Measurements from ENCODE around the gene ITGAE.
"Not testable (repeated sequence)": the region's sequence is repeated elsewhere in the genome, so short reads cannot be mapped to it uniquely, and the experiment has no call there.

Gene ITGAE

DNA sequence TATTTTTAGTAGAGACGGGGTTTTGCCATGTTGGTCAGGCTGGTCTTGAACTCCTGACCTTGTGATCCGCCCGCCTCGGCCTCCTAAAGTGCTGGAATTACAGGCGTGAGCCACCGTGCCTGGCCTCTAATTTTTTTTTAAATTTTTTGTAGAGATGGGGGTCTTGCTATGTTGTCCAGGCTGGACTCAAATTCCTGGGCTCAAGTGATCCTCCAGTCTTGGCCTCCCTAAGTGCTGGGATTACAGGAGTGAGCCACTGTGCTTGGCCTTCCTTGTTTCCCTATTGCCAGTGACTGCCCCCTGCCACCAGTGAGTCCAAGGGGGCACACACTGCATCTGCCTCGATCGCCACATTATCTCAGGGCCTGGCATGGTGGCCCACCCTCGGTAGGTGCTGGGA, 6.8 kb downstream of the ITGAE start:
- DNase-seq: not testable (repeated sequence)

DNA sequence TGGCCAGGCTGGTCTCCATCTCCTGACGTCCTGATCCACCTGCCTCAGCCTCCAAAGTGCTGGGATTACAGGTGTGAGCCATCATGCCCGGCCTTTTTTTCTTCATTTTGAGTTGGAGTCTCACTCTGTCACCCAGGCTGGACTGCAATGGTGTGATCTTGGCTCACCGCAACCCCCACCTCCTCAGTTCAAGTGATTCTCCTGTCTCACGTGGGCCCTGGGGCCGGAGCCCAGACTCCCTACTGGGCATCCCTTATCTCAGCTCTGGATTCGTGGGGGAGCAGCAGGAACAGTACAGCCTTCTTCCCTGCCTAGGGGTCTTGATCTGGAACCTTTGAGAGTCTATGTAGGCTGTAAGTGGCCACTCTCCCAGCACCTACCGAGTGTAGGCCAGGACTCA, 7.7 kb downstream of the ITGAE start:
- DNase-seq: not testable (repeated sequence)

DNA sequence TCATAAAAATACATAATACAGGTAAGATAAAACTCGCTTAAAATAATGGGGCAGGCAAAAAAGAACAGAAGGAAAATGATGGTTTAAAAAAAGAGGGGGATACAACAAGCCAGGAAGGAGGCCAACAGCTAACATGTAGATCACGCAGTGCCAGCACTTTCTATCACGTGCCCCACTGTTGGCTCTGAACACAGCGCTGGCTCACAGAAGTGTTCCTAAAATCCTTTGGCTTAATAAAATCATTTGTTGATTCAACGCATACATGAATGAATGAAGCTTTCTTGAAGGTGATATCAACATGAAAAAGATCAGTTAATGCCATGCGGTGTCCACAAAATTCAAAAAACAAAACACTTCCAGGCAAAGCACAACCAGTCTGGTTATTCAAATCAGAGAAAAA, 8.5 kb downstream of the ITGAE start:
- no peak for DNase-seq

DNA sequence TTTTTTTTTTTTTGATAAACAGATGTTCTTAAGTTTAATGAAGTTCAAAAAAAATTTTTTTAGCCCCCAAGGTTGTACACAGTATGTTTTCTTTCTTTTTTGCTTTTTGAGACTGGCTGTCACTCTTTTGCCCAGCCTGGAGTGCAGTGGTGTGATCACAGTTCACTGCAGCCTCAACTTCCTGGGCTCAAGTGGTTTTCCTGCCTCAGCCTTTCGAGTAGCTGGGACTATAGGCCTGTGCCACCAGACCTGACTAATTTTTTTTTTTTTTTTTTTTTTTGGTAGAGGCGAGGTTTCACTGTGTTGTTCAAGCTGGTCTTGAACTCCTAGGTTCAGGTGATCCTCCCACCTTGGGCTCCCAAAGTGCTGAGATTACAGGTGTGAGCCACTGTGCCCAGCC, 12.8 kb downstream of the ITGAE start:
- no peak for DNase-seq

DNA sequence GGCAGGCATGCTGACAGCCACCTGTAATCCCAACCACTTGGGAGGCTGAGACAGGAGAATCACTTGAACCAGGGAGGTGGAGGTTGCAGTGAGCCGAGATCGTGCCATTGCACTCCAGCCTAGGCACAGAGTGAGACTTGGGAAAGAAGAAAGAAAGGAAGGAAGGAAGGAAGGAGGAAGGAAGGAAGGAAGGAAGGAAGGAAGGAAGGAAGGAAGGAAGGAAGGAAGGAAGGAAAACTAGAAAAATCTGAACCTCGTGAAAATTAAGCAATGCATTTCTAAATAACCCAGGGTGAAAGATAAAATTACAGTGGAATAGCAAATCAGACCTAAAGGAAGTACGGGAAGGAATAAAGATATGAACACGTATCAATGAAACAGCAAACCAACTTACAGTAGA, 15.7 kb downstream of the ITGAE start:
- not testable (repeated sequence) for DNase-seq

GRCh38 chr17:3782751-3783150, 18.2 kb downstream of the ITGAE start:
- no peak for DNase-seq

DNA sequence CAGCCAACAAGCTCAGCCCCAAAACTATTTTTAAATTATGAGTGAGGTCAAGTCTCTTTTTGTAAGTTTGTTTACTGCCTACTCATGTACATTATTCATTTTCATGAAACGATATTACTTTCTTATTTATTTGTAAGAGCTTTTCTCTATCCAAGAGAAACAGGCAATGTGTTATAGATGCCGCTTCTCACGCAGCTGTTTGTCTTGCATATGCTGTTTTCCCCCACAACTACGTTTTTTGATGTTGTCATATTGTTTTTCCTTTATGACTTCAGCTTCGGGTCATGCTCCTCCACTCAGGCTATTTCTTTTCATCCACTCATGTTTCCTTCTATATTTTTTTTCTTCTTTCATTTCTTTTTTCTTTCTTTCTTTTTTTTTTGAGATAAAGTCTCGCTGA, 20.0 kb downstream of the ITGAE start:
- DNase-seq: no peak

GRCh38 chr17:3777366-3778120, 23.4 kb downstream of the ITGAE start:
- no peak for DNase-seq

DNA sequence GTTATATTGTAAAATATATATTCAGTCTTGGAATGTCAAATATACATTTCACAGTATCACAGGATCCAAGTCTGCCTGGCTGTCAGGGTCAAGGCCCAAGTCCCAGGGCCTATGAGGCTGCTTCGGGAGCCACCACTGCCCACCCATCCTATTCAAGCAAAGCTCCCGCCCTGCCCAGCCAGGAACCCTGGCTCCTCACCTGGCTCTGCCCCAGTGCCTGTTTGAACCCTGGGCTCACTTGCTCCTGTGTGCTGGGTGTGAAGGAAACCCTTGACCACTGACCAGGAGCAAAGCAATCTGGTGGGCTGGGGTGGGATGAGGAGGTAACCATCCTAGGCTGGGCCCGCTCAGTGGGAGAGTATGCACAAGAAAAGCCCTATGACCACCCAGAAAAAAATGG, 27.0 kb downstream of the ITGAE start:
- DNase-seq: no peak

GRCh38 chr17:3773511-3773910, 27.5 kb downstream of the ITGAE start:
- no peak for DNase-seq

- DNase-seq: no peak
These were observed 28.2 kb downstream of the ITGAE start for GRCh38 chr17:3772764-3773163.

DNA sequence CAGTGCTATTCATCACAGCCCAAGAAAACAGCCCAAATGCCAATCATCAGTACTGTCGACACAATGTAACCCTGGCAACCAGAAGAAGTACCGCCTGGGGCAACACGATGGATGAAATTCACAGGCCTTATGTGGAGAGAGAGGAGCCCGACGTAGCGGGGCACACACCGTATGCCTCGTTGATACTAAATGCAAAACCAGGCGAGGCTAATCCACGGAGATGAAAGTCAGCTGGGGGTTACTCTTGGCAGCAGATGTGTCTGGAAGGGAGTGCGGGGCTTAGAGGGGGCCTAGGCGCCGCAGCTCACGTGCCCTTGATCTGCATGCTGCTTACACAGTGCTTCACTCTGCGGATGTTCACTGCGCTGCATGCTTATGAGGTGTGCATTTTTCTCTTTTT, 29.8 kb downstream of the ITGAE start:
- DNase-seq: no peak

DNA sequence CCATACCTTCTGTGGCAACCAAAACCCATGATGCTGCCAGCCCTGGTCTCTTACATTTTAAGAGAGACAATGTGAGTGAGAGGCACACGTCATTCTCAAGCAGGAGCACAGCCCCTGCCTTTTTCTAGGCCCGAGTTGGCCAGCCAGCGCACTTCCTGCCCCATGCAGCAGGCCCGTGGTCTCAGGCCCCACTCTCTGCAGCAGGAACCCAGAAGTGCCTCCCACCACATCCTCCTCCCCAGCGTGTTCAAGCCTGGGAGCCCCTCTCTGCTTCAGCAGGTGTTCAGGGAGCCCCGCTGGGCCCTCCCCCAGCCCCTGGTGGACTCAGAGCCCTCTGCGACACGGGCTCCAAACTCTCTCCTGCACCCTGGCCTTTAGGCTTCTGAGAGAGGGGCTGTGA, 30.5 kb downstream of the ITGAE start:
- DNase-seq: no peak

DNA sequence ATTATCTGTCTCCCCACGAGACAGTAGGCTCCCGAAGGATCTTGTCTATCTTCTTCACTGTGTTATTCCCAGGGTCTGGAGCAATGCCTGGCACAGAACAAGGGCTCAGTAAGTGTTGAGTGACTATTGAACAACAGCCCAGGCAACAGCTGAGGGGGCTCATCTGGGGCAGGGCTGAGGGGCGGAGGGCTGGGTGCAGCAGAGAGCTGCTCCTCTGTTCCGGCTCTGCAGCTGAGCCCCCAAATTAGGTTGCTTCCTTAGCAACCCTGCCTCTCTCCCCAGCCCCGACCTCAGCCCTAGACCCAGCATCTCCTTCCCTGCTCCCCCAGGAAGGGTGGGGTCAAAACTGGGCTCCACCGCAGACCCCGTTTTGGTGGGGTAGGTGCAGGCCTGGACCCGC, 32.2 kb downstream of the ITGAE start:
- no peak for DNase-seq

- no peak for DNase-seq
These were observed 32.6 kb downstream of the ITGAE start for GRCh38 chr17:3768341-3768740.

GRCh38 chr17:3766779-3767178, 34.2 kb downstream of the ITGAE start:
- DNase-seq: no peak

DNA sequence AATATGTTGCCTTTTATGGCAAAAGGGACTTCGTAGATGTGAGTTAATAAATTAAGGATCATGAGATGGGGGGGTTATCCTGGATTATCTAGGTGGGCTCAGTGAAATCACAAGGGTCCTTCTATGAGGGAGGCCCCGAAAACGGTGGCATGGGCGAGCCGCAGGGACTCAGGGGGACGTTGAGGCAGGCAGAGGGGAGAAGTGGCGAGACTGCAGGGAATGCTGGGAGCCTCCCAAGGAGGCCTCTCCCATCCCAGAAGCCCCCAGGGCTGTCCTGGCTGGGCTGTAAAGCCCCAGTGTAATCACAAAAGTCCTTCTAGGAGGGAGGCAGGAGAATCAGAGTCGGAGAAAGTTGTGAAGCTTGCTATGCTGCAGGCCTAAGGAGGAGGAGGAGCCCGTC, 35.0 kb downstream of the ITGAE start:
- no peak for DNase-seq

DNA sequence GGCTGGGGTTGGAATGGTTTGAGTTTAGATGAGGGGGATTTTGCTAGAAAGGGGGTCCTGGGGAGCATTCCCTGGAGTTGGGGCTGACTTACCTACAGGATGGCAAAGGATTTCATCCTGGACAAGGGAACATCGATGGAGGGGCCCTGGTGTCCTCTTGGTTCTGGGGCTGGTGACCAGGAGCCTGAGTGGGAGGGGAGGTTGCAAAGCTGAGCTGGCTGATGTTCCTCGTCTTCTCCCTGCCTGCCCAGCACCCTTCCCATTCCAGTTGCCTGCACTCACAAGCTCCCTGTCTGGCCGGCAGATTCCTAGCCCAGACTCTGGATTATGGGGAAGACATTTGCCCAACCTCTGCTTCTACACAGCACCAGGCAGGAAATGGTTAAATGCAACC, 37.2 kb downstream of the ITGAE start:
- DNase-seq: no peak

GRCh38 chr17:3762922-3763776, 37.8 kb downstream of the ITGAE start:
- DNase-seq: no peak

GRCh38 chr17:3761918-3762380, 39.0 kb downstream of the ITGAE start:
- DNase-seq: no peak

DNA sequence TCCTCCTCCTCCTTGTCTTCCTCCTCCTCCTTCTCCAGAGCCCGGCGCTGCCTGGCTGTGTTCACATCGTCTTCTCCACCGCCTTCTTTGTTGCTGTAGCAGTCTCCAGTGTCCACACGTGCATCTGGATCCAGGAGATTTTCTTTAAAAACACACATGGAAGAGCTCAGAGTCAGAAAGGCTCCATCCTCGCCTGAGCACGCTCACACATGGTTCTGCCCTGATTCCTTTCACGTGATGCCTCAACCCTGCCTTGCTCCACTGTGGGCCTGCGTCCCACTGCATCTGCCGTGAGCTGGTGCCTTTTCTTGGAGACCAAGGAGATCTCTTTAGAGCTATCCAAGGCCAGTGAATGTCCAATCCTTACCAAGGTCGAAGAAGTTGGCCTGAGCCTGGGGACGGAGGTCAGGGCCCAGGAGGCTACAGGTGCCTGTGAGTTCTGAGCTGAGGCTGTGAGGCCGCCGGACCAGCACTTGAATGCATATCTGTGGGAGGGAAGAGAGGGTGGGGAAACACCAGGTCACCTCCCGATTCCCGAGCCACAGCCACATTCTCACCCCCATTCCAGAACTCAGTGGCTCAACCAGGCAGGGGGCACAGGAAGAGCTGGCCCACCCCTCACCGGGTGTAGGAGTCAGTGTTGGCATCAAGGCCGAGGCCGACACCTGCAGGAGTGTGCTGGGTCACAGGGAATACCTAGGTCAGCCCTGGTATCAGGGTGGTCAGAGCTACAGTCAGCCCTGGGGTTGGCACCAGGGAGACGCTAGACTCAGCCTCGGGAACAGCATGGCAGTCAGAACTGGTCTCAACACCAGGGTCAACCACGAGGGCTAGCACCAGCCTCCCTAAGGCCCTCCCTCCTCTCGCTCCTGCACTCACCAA, 39.7 kb downstream of the ITGAE start:
- no peak for DNase-seq

GRCh38 chr17:3759597-3760216, 41.3 kb downstream of the ITGAE start:
- no peak for DNase-seq

All from activated CD4-positive, alpha-beta T cell treated with anti-CD3 and anti-CD28 coated beads, Interleukin-2, amount 50 U/mL, for 1 hour (primary cell).